Keratinocyte (primary cell): ENCODE measurements around the gene IFTAP. TPM values are rescaled to one million over a fixed set of nuclear protein-coding genes. Genes with fewer than 3 reads are reported as not detected.

ENCODE experiments used
- DNase-seq: peaks from one replicate; pipeline ENCODE4 v3.0.0-alpha.2; 2011; ENCODE audit warnings: low read depth, missing footprints, low spot score
- FAIRE-seq: peaks from 2 replicates; lab custom pipeline; 2011; peaks lifted over from hg19 to GRCh38; lab: Jason Lieb, UNC
- H2AFZ ChIP-seq: 2 replicates; pipeline ENCODE4 v1.6.0; 2012; ENCODE audit warnings: low read length, control low read depth, inconsistent platforms; ENCODE audit not compliant: control insufficient read depth
- H3K27ac ChIP-seq: 2 replicates; pipeline ENCODE4 v1.5.1; 2011; ENCODE audit warnings: low read length; ENCODE audit not compliant: control insufficient read depth, insufficient read depth
- H3K27me3 ChIP-seq: 3 replicates; pipeline ENCODE4 v1.6.0; 2011; ENCODE audit warnings: low read length; ENCODE audit not compliant: control insufficient read depth, insufficient read depth; ENCODE audit errors: extremely low read depth
- H3K36me3 ChIP-seq, 2 experiments: 2 replicates in 1 of 2; 3 replicates in 1 of 2; pipeline ENCODE4 v1.5.1; 2011; ENCODE audit warnings: low read length in 2 of 2, mild to moderate bottlenecking in 1 of 2; ENCODE audit not compliant: control insufficient read depth in 2 of 2, insufficient read depth in 2 of 2; ENCODE audit errors: extremely low read depth in 1 of 2
- H3K4me1 ChIP-seq: 3 replicates; pipeline ENCODE4 v1.5.1; 2011; ENCODE audit warnings: low read length; ENCODE audit not compliant: control insufficient read depth, insufficient read depth; ENCODE audit errors: extremely low read depth
- H3K4me2 ChIP-seq: 3 replicates; pipeline ENCODE4 v1.6.0; 2011; ENCODE audit warnings: low read depth, low read length; ENCODE audit not compliant: control insufficient read depth, insufficient read depth; ENCODE audit errors: extremely low read depth
- H3K4me3 ChIP-seq, 3 experiments: fragments of 200-600 bp in 1 of 3; sonication (generic) in 1 of 3; 2 replicates in 2 of 3; 3 replicates in 1 of 3; pipeline ENCODE4 v1.5.1; 2011 to 2016; ENCODE audit warnings: low read length in 3 of 3, mild to moderate bottlenecking in 3 of 3, control low read depth in 2 of 3, inconsistent platforms in 1 of 3, low read depth in 1 of 3, mixed read lengths in 1 of 3, mixed run types in 1 of 3, moderate library complexity in 1 of 3; ENCODE audit not compliant: control insufficient read depth in 2 of 3, insufficient read depth in 2 of 3; ENCODE audit errors: extremely low read depth in 1 of 3
- H3K79me2 ChIP-seq: 2 replicates; pipeline ENCODE4 v1.6.0; 2012; ENCODE audit warnings: low read length; ENCODE audit not compliant: control insufficient read depth, insufficient read depth
- H3K9ac ChIP-seq: 3 replicates; pipeline ENCODE4 v1.6.0; 2011; ENCODE audit warnings: low read length; ENCODE audit not compliant: control insufficient read depth, insufficient read depth; ENCODE audit errors: extremely low read depth
- H3K9me1 ChIP-seq: 3 replicates; pipeline ENCODE4 v1.6.0; 2011; ENCODE audit warnings: low read length; ENCODE audit not compliant: control insufficient read depth, insufficient read depth; ENCODE audit errors: extremely low read depth
- H3K9me3 ChIP-seq: 2 replicates; pipeline ENCODE4 v1.5.1; 2012; ENCODE audit warnings: low read depth, low read length; ENCODE audit not compliant: control insufficient read depth
- H4K20me1 ChIP-seq: 3 replicates; pipeline ENCODE4 v1.6.0; 2011; ENCODE audit warnings: low read length; ENCODE audit not compliant: control insufficient read depth, insufficient read depth; ENCODE audit errors: extremely low read depth
- CTCF ChIP-seq, 3 experiments: IDR thresholded peaks in 1 of 3; conservative IDR thresholded peaks in 1 of 3; optimal IDR thresholded peaks in 1 of 3; 2 replicates in 2 of 3; 3 replicates in 1 of 3; pipeline versions ENCODE3 to v1.5.1; 2011; ENCODE audit warnings: low read length in 3 of 3, mild to moderate bottlenecking in 3 of 3, moderate library complexity in 2 of 3, control low read depth in 1 of 3, inconsistent platforms in 1 of 3; ENCODE audit not compliant: insufficient read depth in 2 of 3; ENCODE audit errors: extremely low read depth in 1 of 3
- EZH2 ChIP-seq: IDR thresholded peaks from one replicate; pipeline ENCODE4 v1.6.1; 2012; ENCODE audit warnings: inconsistent platforms, mild to moderate bottlenecking, low read length, moderate library complexity
- dilution Hi-C: fragments of 300-500 bp; cut with MboI; formaldehyde crosslinking; loops from one replicate; pipeline ENCODE4 v1.7.0; 2020; ENCODE audit warnings: low sequenced_read_pairs; ENCODE audit not compliant: extremely low pct_ligation_motif_present
- polyA plus RNA-seq, 5 experiments: library from polyadenylated mRNA; depleted of rRNA in 3 of 5; stranded (reverse) in 3 of 5; stranded (forward) in 1 of 5; unstranded in 1 of 5; fragments of >200 nt; gene quantifications; 1 replicate in 1 of 5; 2 replicates in 3 of 5; 3 replicates in 1 of 5; pipeline versions ENCODE4 v1.2.1 to v1.2.3, GENCODE V29; 2011 to 2012; ENCODE audit warnings: missing spikeins in 2 of 5, low read depth in 1 of 5, low replicate concordance in 1 of 5

The IFTAP gene
- polyA plus RNA-seq, 1 donor (not counting 4 experiments of a cell fraction or from before 2014, with no cell fraction given), result 22.8 TPM

GRCh38 chr11:36609383-36609782 lies 15.1 kb downstream of the IFTAP start:
- H3K9me1 ChIP-seq, result no peaks in the 10 kb centered on the region
- no peaks in the 10 kb centered on the region for H4K20me1 ChIP-seq
- no peaks in the 10 kb centered on the region for H3K79me2 ChIP-seq
- DNase-seq, result no peak
- no peaks in the 10 kb centered on the region for H3K9me3 ChIP-seq
- dilution Hi-C loops, result no loop called here
- H3K36me3 ChIP-seq, result no peaks in the 10 kb centered on the region
- TF ChIP-seq EZH2 (no peak), CTCF (optimal IDR thresholded peaks at IDR 0.05 in 1 of 3, IDR thresholded peaks at IDR 0.05 in 1 of 3, conservative IDR thresholded peaks at IDR 0.05 in 1 of 3; ENCODE audit: extremely low read depth in 1 of 3, insufficient read depth in 2 of 3, low read length in 3 of 3) (no peak)
- no peak overlapping the region for H2AFZ ChIP-seq
- no peak overlapping the region for H3K27ac ChIP-seq
- no peak overlapping the region for H3K4me2 ChIP-seq
- FAIRE-seq, result no peak
- H3K4me1 ChIP-seq, result no peaks in the 10 kb centered on the region
- no peak overlapping the region for H3K9ac ChIP-seq
- H3K27me3 ChIP-seq, result no peaks in the 10 kb centered on the region
- H3K4me3 ChIP-seq, result no peak overlapping the region

DNA sequence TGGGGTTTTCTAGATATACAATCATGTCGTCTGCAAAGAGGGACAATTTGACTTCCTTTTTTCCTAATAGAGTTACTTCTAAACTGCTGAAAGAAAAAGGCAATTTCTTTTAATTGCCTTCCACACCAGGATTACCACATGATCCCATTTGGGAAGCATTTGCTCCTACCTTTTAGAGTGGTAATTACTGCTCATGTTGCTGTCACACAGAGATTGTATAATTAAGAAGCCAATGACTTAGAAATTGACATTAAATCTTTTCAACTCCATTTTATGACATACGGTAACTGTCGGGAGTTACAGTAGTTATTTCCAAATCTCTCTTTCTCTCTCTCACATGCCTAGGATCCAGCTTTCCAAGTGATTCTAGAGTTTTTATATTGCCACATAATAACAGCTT lies 21.5 kb downstream of the IFTAP start:
- Histone ChIP-seq H3K4me1 (no peaks in the 10 kb centered on the region), H3K4me3 (no peak overlapping the region), H4K20me1 (no peaks in the 10 kb centered on the region), H3K9ac (no peak overlapping the region), H3K4me2 (no peak overlapping the region), H2AFZ (no peak overlapping the region), H3K79me2 (no peaks in the 10 kb centered on the region), H3K27ac (no peak overlapping the region), H3K9me3 (no peaks in the 10 kb centered on the region), H3K36me3 (no peaks in the 10 kb centered on the region), H3K27me3 (no peaks in the 10 kb centered on the region), H3K9me1 (no peaks in the 10 kb centered on the region)
- FAIRE-seq (no peak), DNase-seq (no peak)
- dilution Hi-C loops, result no loop called here
- TF ChIP-seq CTCF (optimal IDR thresholded peaks at IDR 0.05 in 1 of 3, IDR thresholded peaks at IDR 0.05 in 1 of 3, conservative IDR thresholded peaks at IDR 0.05 in 1 of 3; ENCODE audit: extremely low read depth in 1 of 3, insufficient read depth in 2 of 3, low read length in 3 of 3) (no peak), EZH2 (no peak)
